Measurements from ENCODE around the gene PDE10A.
A peak's percentile ranks its signal among the peaks of the same experiment; 100 is the strongest.

The PDE10A gene

GRCh38 chr6:165649166-165650137, 13.6 kb downstream of the PDE10A start:
- Mint-ChIP-seq H3K27ac (no peak overlapping the region), H3K4me3 (no peak overlapping the region), H3K27me3 (peaks cover 1% of the 10 kb centered on the region), H3K9me3 (no peaks in the 10 kb centered on the region), H3K4me1 (no peaks in the 10 kb centered on the region), H3K36me3 (no peaks in the 10 kb centered on the region)

GRCh38 chr6:165647041-165647440, 16.0 kb downstream of the PDE10A start:
- no peaks in the 10 kb centered on the region for H3K36me3 Mint-ChIP-seq
- H3K9me3 Mint-ChIP-seq, result no peaks in the 10 kb centered on the region
- H3K27me3 Mint-ChIP-seq, result peaks cover 1% of the 10 kb centered on the region
- H3K4me1 Mint-ChIP-seq, result no peaks in the 10 kb centered on the region
- H3K4me3 Mint-ChIP-seq, result no peak overlapping the region
- H3K27ac Mint-ChIP-seq, result peak overlapping the region; percentile 9

- Mint-ChIP-seq H3K27me3 (peaks cover 1% of the 10 kb centered on the region), H3K9me3 (no peaks in the 10 kb centered on the region), H3K36me3 (no peaks in the 10 kb centered on the region), H3K27ac (no peak overlapping the region), H3K4me3 (no peak overlapping the region), H3K4me1 (no peaks in the 10 kb centered on the region)
Observed at GRCh38 chr6:165645919-165646318, 17.1 kb downstream of the PDE10A start.

- H3K27ac Mint-ChIP-seq, result no peak overlapping the region
Observed at GRCh38 chr6:165644586-165645266, 18.3 kb downstream of the PDE10A start.

GRCh38 chr6:165643015-165643414, 20.0 kb downstream of the PDE10A start:
- Mint-ChIP-seq H3K4me1 (no peaks in the 10 kb centered on the region), H3K36me3 (no peaks in the 10 kb centered on the region), H3K27me3 (peaks cover 1% of the 10 kb centered on the region), H3K27ac (no peak overlapping the region), H3K9me3 (no peaks in the 10 kb centered on the region), H3K4me3 (no peak overlapping the region)

More at GRCh38 chr6:165644586-165645266, 18.3 kb downstream of the PDE10A start:
- Mint-ChIP-seq H3K27me3 (peaks cover 1% of the 10 kb centered on the region), H3K4me1 (no peaks in the 10 kb centered on the region), H3K4me3 (no peak overlapping the region), H3K9me3 (no peaks in the 10 kb centered on the region), H3K36me3 (no peaks in the 10 kb centered on the region)

GRCh38 chr6:165641672-165642156, 21.3 kb downstream of the PDE10A start:
- Mint-ChIP-seq H3K4me1 (no peaks in the 10 kb centered on the region), H3K36me3 (no peaks in the 10 kb centered on the region), H3K27ac (no peak overlapping the region), H3K27me3 (peaks cover 4% of the 10 kb centered on the region), H3K4me3 (no peak overlapping the region), H3K9me3 (no peaks in the 10 kb centered on the region)

- H3K27ac Mint-ChIP-seq, result no peak overlapping the region
- no peaks in the 10 kb centered on the region for H3K9me3 Mint-ChIP-seq
- peaks cover 6% of the 10 kb centered on the region for H3K27me3 Mint-ChIP-seq
- no peaks in the 10 kb centered on the region for H3K36me3 Mint-ChIP-seq
- no peak overlapping the region for H3K4me3 Mint-ChIP-seq
- H3K4me1 Mint-ChIP-seq, result no peaks in the 10 kb centered on the region
Observed at GRCh38 chr6:165640806-165641205, 22.2 kb downstream of the PDE10A start.

GRCh38 chr6:165638530-165638929, 24.5 kb downstream of the PDE10A start:
- Mint-ChIP-seq H3K36me3 (no peaks in the 10 kb centered on the region), H3K27me3 (peaks cover 11% of the 10 kb centered on the region), H3K4me1 (no peaks in the 10 kb centered on the region), H3K4me3 (no peak overlapping the region), H3K9me3 (no peaks in the 10 kb centered on the region), H3K27ac (no peak overlapping the region)

- Mint-ChIP-seq H3K4me3 (no peak overlapping the region), H3K9me3 (no peaks in the 10 kb centered on the region), H3K27me3 (peaks cover 17% of the 10 kb centered on the region)
Observed at GRCh38 chr6:165637586-165637985, 25.5 kb downstream of the PDE10A start.

GRCh38 chr6:165636402-165637048, 26.5 kb downstream of the PDE10A start:
- no peaks in the 10 kb centered on the region for H3K9me3 Mint-ChIP-seq
- H3K36me3 Mint-ChIP-seq, result no peaks in the 10 kb centered on the region
- no peak overlapping the region for H3K27ac Mint-ChIP-seq
- no peak overlapping the region for H3K4me3 Mint-ChIP-seq
- no peaks in the 10 kb centered on the region for H3K4me1 Mint-ChIP-seq
- H3K27me3 Mint-ChIP-seq, result peaks cover 20% of the 10 kb centered on the region

More at GRCh38 chr6:165637586-165637985, 25.5 kb downstream of the PDE10A start:
- H3K27ac Mint-ChIP-seq, result no peak overlapping the region
- no peaks in the 10 kb centered on the region for H3K4me1 Mint-ChIP-seq
- H3K36me3 Mint-ChIP-seq, result no peaks in the 10 kb centered on the region

GRCh38 chr6:165635965-165636364, 27.1 kb downstream of the PDE10A start:
- Mint-ChIP-seq H3K4me1 (no peaks in the 10 kb centered on the region), H3K4me3 (no peak overlapping the region), H3K36me3 (no peaks in the 10 kb centered on the region), H3K9me3 (no peaks in the 10 kb centered on the region), H3K27me3 (peaks cover 20% of the 10 kb centered on the region), H3K27ac (no peak overlapping the region)

- no peaks in the 10 kb centered on the region for H3K9me3 Mint-ChIP-seq
- H3K27me3 Mint-ChIP-seq, result peaks cover 20% of the 10 kb centered on the region
- no peak overlapping the region for H3K4me3 Mint-ChIP-seq
- H3K36me3 Mint-ChIP-seq, result no peaks in the 10 kb centered on the region
- H3K27ac Mint-ChIP-seq, result no peak overlapping the region
- no peaks in the 10 kb centered on the region for H3K4me1 Mint-ChIP-seq
Observed at GRCh38 chr6:165634101-165634880, 28.8 kb downstream of the PDE10A start.

GRCh38 chr6:165632194-165632593, 30.8 kb downstream of the PDE10A start:
- Mint-ChIP-seq H3K27me3 (peaks cover 18% of the 10 kb centered on the region), H3K4me1 (no peaks in the 10 kb centered on the region), H3K27ac (no peak overlapping the region), H3K9me3 (no peaks in the 10 kb centered on the region), H3K36me3 (no peaks in the 10 kb centered on the region), H3K4me3 (no peak overlapping the region)

GRCh38 chr6:165630544-165630953, 32.5 kb downstream of the PDE10A start:
- H3K36me3 Mint-ChIP-seq, result no peaks in the 10 kb centered on the region
- H3K4me3 Mint-ChIP-seq, result no peak overlapping the region
- H3K4me1 Mint-ChIP-seq, result no peaks in the 10 kb centered on the region
- H3K9me3 Mint-ChIP-seq, result no peaks in the 10 kb centered on the region
- peaks cover 16% of the 10 kb centered on the region for H3K27me3 Mint-ChIP-seq
- H3K27ac Mint-ChIP-seq, result no peak overlapping the region

GRCh38 chr6:165628955-165629354, 34.1 kb downstream of the PDE10A start:
- H3K27ac Mint-ChIP-seq, result no peak overlapping the region
- peaks cover 10% of the 10 kb centered on the region for H3K27me3 Mint-ChIP-seq
- no peak overlapping the region for H3K4me3 Mint-ChIP-seq
- H3K36me3 Mint-ChIP-seq, result no peaks in the 10 kb centered on the region
- no peaks in the 10 kb centered on the region for H3K4me1 Mint-ChIP-seq
- H3K9me3 Mint-ChIP-seq, result no peaks in the 10 kb centered on the region

Data from activated naive CD4-positive, alpha-beta T cell treated with anti-CD3 and anti-CD28 coated beads, Interleukin-2, amount 50 U/mL, for 24 hours (primary cell).